NCI-H510A treated with DMSO at 0.1 percent for 48 hours (cell line): Measurements from ENCODE around the gene OOSP4B.
"Not testable (repeated sequence)": the region's sequence is repeated elsewhere in the genome, so short reads cannot be mapped to it uniquely, and the experiment has no call there.

Experiments used
- DNase-seq: peaks from one replicate; lab custom pipeline; 2025; lab: John Stamatoyannopoulos, UW

OOSP4B gene

DNA sequence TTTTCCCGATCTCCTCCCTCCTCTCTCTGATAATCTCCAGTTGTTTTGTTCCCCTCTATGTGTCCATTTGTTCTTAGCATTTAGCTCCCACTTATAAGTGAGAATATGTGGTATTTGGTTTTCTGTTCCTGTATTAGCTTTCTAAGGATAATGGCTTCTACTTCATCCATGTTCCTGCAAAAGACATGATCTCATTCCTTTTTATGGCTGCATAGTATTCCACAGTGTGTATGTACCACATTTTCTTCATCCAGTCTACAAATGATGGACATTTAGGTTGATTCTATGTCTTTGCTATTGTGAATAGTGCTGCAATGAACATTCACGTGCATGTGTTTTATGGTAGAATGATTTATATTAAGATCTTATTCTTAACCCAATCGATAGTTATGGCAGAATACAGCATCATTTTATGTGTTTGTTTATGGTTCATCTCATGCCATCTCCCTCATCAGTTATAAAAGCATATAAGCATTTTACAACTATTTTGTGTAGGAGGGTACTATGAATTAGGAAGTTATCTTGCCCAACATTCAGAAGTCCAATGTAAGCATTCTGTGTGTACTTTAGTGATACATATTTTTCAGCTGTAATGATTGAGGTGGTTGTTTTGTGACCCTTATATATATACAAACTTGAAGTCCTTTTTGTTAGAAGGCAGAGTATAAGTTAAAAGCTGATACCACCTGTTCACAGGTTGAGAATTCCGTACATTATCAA, 42.7 kb downstream of the OOSP4B start:
- DNase-seq = no peak

DNA sequence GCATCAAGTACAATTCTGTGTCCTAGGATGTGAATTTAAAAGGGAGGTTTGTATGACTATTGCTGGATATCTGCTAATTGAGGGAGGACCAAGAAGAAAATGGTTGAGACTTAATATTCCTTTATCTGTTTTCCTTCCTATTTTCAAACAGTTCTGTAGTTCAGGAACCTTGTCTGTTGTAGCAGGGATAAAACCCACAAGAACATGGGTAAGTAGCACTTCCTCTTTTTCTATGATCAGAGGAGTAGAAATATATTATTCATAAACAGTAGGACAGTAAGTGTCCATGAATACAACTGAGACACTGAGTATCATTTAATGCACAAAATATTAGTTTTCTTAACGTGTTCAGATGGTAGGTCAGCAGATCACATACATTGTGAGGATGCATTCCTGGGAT, 47.1 kb downstream of the OOSP4B start:
- no peak for DNase-seq

- no peak for DNase-seq
Measured at GRCh38 chr11:60065801-60066200, 48.8 kb downstream of the OOSP4B start.

DNA sequence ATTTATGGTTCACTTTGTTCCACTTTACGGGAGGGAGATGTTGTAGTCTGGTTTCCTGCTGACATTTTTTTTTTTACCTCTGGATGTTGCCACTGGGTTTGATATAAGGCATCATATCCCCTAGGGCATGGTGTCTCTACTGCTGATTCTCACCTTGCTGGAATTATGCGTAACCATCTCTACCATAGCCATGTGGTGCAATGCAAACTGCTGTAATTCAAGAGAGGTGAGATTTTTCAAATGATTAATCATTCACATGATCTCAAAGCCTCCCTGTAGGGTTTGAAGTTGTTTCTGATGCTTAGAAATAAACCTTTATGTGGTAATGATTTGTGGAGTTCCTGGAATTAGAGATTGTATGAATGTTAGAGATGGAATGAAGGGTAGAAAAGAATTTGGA, 52.5 kb downstream of the OOSP4B start:
- no peak for DNase-seq

DNA sequence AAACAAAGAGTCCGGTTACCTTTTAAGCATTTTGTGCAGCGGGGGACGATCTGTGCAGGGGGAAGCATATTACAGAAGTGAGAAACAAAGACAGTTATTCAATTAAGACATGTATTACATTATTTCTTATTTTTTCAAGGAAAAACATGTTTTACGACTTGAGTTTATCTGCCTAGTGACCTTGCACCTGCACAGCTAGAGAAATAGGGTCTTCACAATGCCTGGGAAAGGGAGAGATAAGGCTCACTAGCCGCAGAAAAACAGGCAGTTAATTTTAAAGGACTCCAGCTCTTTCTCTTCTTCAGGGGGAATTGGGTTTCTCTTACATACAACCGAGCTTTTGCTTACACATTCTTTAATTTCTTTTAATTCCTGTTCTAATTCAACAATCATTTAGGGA, 54.7 kb downstream of the OOSP4B start:
- DNase-seq = not testable (repeated sequence)

GRCh38 chr11:60077216-60077817, 60.3 kb downstream of the OOSP4B start:
- DNase-seq = no peak

GRCh38 chr11:60077981-60078380, 61.0 kb downstream of the OOSP4B start:
- DNase-seq = no peak

DNA sequence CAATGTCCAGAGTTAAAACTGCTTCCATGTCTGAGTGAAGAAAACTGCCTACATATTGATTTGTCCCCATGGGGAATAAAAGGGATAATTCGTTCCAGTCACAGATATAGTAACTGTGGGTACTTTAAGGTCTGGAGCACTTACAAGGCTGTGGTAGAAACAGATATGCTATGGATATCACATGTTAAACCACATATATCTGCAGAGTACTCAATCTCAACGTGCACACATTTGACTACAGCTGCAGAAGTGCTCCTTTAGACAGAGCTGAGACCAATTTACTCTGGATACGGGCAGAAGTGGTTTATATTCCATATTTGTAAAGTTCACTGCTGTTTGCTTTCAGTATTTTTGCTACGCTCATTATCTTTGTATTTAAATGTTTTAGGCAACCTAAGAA, 61.8 kb downstream of the OOSP4B start:
- DNase-seq = no peak

DNA sequence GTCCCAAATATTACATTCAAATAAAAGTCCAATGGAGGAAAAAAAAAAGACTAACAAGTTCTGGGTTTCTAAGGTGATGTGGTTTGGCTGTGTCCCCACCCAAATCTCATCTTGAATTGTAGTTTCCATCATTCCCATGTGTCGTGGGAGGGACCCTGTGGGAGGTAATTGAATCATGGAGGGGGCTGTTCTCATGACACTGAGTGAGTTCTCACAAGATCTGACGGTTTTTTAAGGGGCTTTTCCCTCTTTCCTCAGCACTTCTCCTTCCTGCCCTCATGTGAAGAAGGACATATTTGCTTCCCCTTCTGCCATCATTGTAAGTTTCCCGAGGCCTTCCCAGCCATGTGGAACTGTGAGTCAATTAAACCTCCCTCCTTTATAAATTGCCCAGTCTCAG, 63.6 kb downstream of the OOSP4B start:
- DNase-seq = no peak
